Astrocyte (in vitro differentiated cells and primary cell): ENCODE data around the gene AP1S2. TPM values are rescaled to one million over a fixed set of nuclear protein-coding genes. Genes with fewer than 3 reads are reported as not detected.

Experiments
- DNase-seq: peaks from one replicate; pipeline ENCODE4 v3.0.0-alpha.2; 2010; ENCODE audit warnings: low read depth
- FAIRE-seq: peaks from 2 replicates; lab custom pipeline; 2011; peaks lifted over from hg19 to GRCh38; lab: Jason Lieb, UNC
- H2AFZ ChIP-seq: 2 replicates; pipeline ENCODE4 v1.6.0; 2012; ENCODE audit warnings: low read depth, low read length, inconsistent platforms
- H3K27ac ChIP-seq: 2 replicates; pipeline ENCODE4 v1.5.1; 2011; ENCODE audit warnings: low read depth, low read length, inconsistent platforms
- H3K27me3 ChIP-seq: 2 replicates; pipeline ENCODE4 v1.6.0; 2011; ENCODE audit warnings: low read length, inconsistent platforms; ENCODE audit not compliant: insufficient read depth
- H3K36me3 ChIP-seq: 2 replicates; pipeline ENCODE4 v1.5.1; 2011; ENCODE audit warnings: low read length, inconsistent platforms; ENCODE audit not compliant: insufficient read depth
- H3K4me1 ChIP-seq: 2 replicates; pipeline ENCODE4 v1.5.1; 2011; ENCODE audit warnings: low read length, inconsistent platforms; ENCODE audit not compliant: insufficient read depth
- H3K4me2 ChIP-seq: 2 replicates; pipeline ENCODE4 v1.6.0; 2012; ENCODE audit warnings: low read length, inconsistent platforms
- H3K4me3 ChIP-seq: 2 replicates; pipeline ENCODE4 v1.5.1; 2011; ENCODE audit warnings: low read depth, mild to moderate bottlenecking, low read length, inconsistent platforms; ENCODE audit not compliant: insufficient read depth
- H3K79me2 ChIP-seq: 2 replicates; pipeline ENCODE4 v1.6.0; 2012; ENCODE audit warnings: mild to moderate bottlenecking, low read length, inconsistent platforms; ENCODE audit not compliant: insufficient read depth
- H3K9ac ChIP-seq: 2 replicates; pipeline ENCODE4 v1.6.0; 2012; ENCODE audit warnings: mild to moderate bottlenecking, low read length, inconsistent platforms
- H3K9me3 ChIP-seq: 2 replicates; pipeline ENCODE4 v1.5.1; 2012; ENCODE audit warnings: low read depth, mild to moderate bottlenecking, low read length, inconsistent platforms; ENCODE audit not compliant: insufficient read depth
- H4K20me1 ChIP-seq: 2 replicates; pipeline ENCODE4 v1.6.0; 2012; ENCODE audit warnings: low read length, inconsistent platforms; ENCODE audit not compliant: insufficient read depth
- H3K27ac Mint-ChIP-seq: one replicate; pipeline ENCODE4 v1.8.0; 2021; ENCODE audit warnings: mild to moderate bottlenecking, mixed read lengths; ENCODE audit not compliant: unreplicated experiment
- H3K27me3 Mint-ChIP-seq: one replicate; pipeline ENCODE4 v1.8.0; 2021; ENCODE audit warnings: low read depth, mixed read lengths; ENCODE audit not compliant: unreplicated experiment
- H3K36me3 Mint-ChIP-seq: one replicate; pipeline ENCODE4 v1.8.0; 2021; ENCODE audit warnings: low read depth, mixed read lengths; ENCODE audit not compliant: unreplicated experiment
- H3K4me1 Mint-ChIP-seq: one replicate; pipeline ENCODE4 v1.8.0; 2021; ENCODE audit warnings: low read depth, mixed read lengths; ENCODE audit not compliant: unreplicated experiment
- H3K4me3 Mint-ChIP-seq: one replicate; pipeline ENCODE4 v1.8.0; 2021; ENCODE audit warnings: mild to moderate bottlenecking, moderate library complexity, mixed read lengths; ENCODE audit not compliant: unreplicated experiment
- H3K9me3 Mint-ChIP-seq: one replicate; pipeline ENCODE4 v1.8.0; 2021; ENCODE audit warnings: mild to moderate bottlenecking, mixed read lengths; ENCODE audit not compliant: unreplicated experiment
- CTCF ChIP-seq: IDR thresholded peaks from 2 replicates; pipeline ENCODE4 v1.5.1; 2011; ENCODE audit warnings: low read depth, mild to moderate bottlenecking, inconsistent platforms, low read length, moderate library complexity; ENCODE audit not compliant: insufficient read depth
- EZH2 ChIP-seq: IDR thresholded peaks from 2 replicates; pipeline ENCODE4 v1.6.1; 2012; ENCODE audit warnings: mild to moderate bottlenecking, low read length, inconsistent platforms; ENCODE audit not compliant: insufficient read depth
- total RNA-seq: library from RNA; stranded (reverse); gene quantifications from 2 replicates; pipeline ENCODE4 v1.2.1, GENCODE V29; 2021

The AP1S2 gene
- total RNA-seq, 1 donor from 2014 or later, result 74.2 TPM

- Histone ChIP-seq H3K4me2 (no peak overlapping the region), H3K27me3 (no peaks in the 10 kb centered on the region), H3K36me3 (no peaks in the 10 kb centered on the region), H3K4me3 (no peak overlapping the region), H3K79me2 (peaks cover 19% of the 10 kb centered on the region), H3K4me1 (peaks cover 5% of the 10 kb centered on the region), H2AFZ (no peak overlapping the region), H3K9ac (no peak overlapping the region), H3K9me3 (no peaks in the 10 kb centered on the region), H4K20me1 (no peaks in the 10 kb centered on the region), H3K27ac (no peak overlapping the region)
- Mint-ChIP-seq H3K4me3 (no peak overlapping the region), H3K9me3 (no peaks in the 10 kb centered on the region), H3K4me1 (peaks cover 4% of the 10 kb centered on the region), H3K27me3 (no peaks in the 10 kb centered on the region), H3K36me3 (no peaks in the 10 kb centered on the region), H3K27ac (no peak overlapping the region)
- FAIRE-seq (peak; percentile 23), DNase-seq (no peak)
- TF ChIP-seq EZH2, result no peak
- no peak for TF ChIP-seq CTCF
Measured at GRCh38 chrX:15856636-15857035, 2.0 kb upstream of the AP1S2 start.

- no peaks in the 10 kb centered on the region for H3K27me3 ChIP-seq
- no peaks in the 10 kb centered on the region for H3K36me3 ChIP-seq
- Mint-ChIP-seq H3K9me3 (no peaks in the 10 kb centered on the region), H3K27ac (no peak overlapping the region), H3K4me1 (peaks cover 4% of the 10 kb centered on the region), H3K4me3 (no peak overlapping the region), H3K36me3 (no peaks in the 10 kb centered on the region), H3K27me3 (no peaks in the 10 kb centered on the region)
- no peak overlapping the region for H3K27ac ChIP-seq
- H3K4me1 ChIP-seq, result peaks cover 5% of the 10 kb centered on the region
- no peak overlapping the region for H3K4me3 ChIP-seq
- FAIRE-seq (peak; percentile 26), DNase-seq (no peak)
- TF ChIP-seq CTCF (no peak), EZH2 (no peak)
- H2AFZ ChIP-seq, result no peak overlapping the region
- H3K4me2 ChIP-seq, result no peak overlapping the region
- H4K20me1 ChIP-seq, result no peaks in the 10 kb centered on the region
- peaks cover 20% of the 10 kb centered on the region for H3K79me2 ChIP-seq
- no peak overlapping the region for H3K9ac ChIP-seq
- no peaks in the 10 kb centered on the region for H3K9me3 ChIP-seq
Measured at GRCh38 chrX:15856222-15856587, 1.6 kb upstream of the AP1S2 start.

- H3K79me2 ChIP-seq, result peaks cover 25% of the 10 kb centered on the region
- H3K27me3 ChIP-seq, result no peaks in the 10 kb centered on the region
- TF ChIP-seq EZH2 (no peak), CTCF (no peak)
- peak overlapping the region; percentile 36 for H3K27ac ChIP-seq
- peak overlapping the region; percentile 91 for H2AFZ ChIP-seq
- peak; percentile 9 for FAIRE-seq
- H3K4me2 ChIP-seq, result peak overlapping the region; percentile 89
- H3K4me3 Mint-ChIP-seq, result peak overlapping the region; percentile 92
- H3K36me3 Mint-ChIP-seq, result no peaks in the 10 kb centered on the region
- H3K4me1 Mint-ChIP-seq, result peaks cover 4% of the 10 kb centered on the region
- peaks cover 5% of the 10 kb centered on the region for H3K4me1 ChIP-seq
- H3K36me3 ChIP-seq, result no peaks in the 10 kb centered on the region
- no peaks in the 10 kb centered on the region for H3K27me3 Mint-ChIP-seq
- H4K20me1 ChIP-seq, result no peaks in the 10 kb centered on the region
- H3K4me3 ChIP-seq, result peak overlapping the region; percentile 83
- no peak for DNase-seq
- no peaks in the 10 kb centered on the region for H3K9me3 ChIP-seq
- peak overlapping the region; percentile 67 for H3K9ac ChIP-seq
- H3K9me3 Mint-ChIP-seq, result no peaks in the 10 kb centered on the region
- H3K27ac Mint-ChIP-seq, result peak overlapping the region; percentile 78
Measured at GRCh38 chrX:15855568-15856221, 1.1 kb upstream of the AP1S2 start.
